Nephron (organoid): Measurements from ENCODE around the gene LPP.

Source experiments
- H3K27ac Mint-ChIP-seq, 3 experiments: 2 replicates each; pipeline ENCODE4 v1.8.0; 2020; ENCODE audit warnings: mixed read lengths in 3 of 3, mild to moderate bottlenecking in 2 of 3, moderate library complexity in 1 of 3
- H3K27me3 Mint-ChIP-seq: 2 replicates; pipeline ENCODE4 v1.8.0; 2021; ENCODE audit warnings: low read depth, mild to moderate bottlenecking, moderate library complexity, mixed read lengths
- H3K36me3 Mint-ChIP-seq: 2 replicates; pipeline ENCODE4 v1.8.0; 2020; ENCODE audit warnings: low read depth, mixed read lengths
- H3K4me1 Mint-ChIP-seq: 2 replicates; pipeline ENCODE4 v1.8.0; 2020; ENCODE audit warnings: mixed read lengths
- H3K4me3 Mint-ChIP-seq, 3 experiments: 2 replicates each; pipeline ENCODE4 v1.8.0; 2020; ENCODE audit warnings: mild to moderate bottlenecking in 3 of 3, mixed read lengths in 3 of 3, moderate library complexity in 2 of 3
- H3K9me3 Mint-ChIP-seq: 2 replicates; pipeline ENCODE4 v1.8.0; 2020; ENCODE audit warnings: mixed read lengths
- TF ChIP-seq, protein P1 (sequence below), 3 experiments: fragments of 200-600 bp; sonication (generic); IDR thresholded peaks; one replicate each; pipeline ENCODE4 v1.5.0; 2021; ENCODE audit warnings: antibody characterized with exemption in 3 of 3; ENCODE audit not compliant: unreplicated experiment in 3 of 3

The LPP gene

GRCh38 chr3:188223936-188224335 is 70.0 kb downstream of the LPP start:
- H3K4me3 Mint-ChIP-seq, result no peak overlapping the region
- no peaks in the 10 kb centered on the region for H3K27me3 Mint-ChIP-seq
- peaks cover 7% of the 10 kb centered on the region for H3K4me1 Mint-ChIP-seq

DNA sequence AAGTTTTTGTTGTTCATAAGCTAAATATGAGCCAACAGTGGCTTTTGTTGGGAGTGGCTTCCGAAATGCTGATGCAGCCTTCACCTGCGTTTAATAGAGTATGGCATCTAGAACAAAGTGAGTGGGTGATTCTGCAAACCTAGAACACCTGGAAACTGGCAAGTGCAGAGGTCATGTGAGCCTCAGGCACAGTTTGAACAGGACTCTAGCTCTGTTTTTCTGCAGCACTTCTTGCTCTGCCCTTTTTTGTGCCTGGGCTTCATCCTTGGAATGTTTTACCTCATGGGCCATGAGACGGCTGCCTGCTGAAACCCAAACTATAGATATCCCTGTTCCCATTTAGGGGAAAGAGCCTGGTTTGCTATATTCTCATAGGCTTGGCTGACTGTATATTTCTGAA is 73.5 kb downstream of the LPP start:
- no peaks in the 10 kb centered on the region for H3K9me3 Mint-ChIP-seq
- H3K4me1 Mint-ChIP-seq, result peaks cover 4% of the 10 kb centered on the region
- H3K27me3 Mint-ChIP-seq, result no peaks in the 10 kb centered on the region
- H3K36me3 Mint-ChIP-seq, result peaks cover 42% of the 10 kb centered on the region
- H3K4me3 Mint-ChIP-seq, result no peak overlapping the region
- TF ChIP-seq, protein P1, sequence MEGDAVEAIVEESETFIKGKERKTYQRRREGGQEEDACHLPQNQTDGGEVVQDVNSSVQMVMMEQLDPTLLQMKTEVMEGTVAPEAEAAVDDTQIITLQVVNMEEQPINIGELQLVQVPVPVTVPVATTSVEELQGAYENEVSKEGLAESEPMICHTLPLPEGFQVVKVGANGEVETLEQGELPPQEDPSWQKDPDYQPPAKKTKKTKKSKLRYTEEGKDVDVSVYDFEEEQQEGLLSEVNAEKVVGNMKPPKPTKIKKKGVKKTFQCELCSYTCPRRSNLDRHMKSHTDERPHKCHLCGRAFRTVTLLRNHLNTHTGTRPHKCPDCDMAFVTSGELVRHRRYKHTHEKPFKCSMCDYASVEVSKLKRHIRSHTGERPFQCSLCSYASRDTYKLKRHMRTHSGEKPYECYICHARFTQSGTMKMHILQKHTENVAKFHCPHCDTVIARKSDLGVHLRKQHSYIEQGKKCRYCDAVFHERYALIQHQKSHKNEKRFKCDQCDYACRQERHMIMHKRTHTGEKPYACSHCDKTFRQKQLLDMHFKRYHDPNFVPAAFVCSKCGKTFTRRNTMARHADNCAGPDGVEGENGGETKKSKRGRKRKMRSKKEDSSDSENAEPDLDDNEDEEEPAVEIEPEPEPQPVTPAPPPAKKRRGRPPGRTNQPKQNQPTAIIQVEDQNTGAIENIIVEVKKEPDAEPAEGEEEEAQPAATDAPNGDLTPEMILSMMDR (IDR thresholded peaks at IDR 0.05; ENCODE audit: unreplicated experiment in 3 of 3), result no peak
- H3K27ac Mint-ChIP-seq, result no peak overlapping the region

More at GRCh38 chr3:188223936-188224335, 70.0 kb downstream of the LPP start:
- Mint-ChIP-seq H3K36me3 (peaks cover 42% of the 10 kb centered on the region), H3K9me3 (no peaks in the 10 kb centered on the region), H3K27ac (no peak overlapping the region)
- TF ChIP-seq, protein P1 (IDR thresholded peaks at IDR 0.05; ENCODE audit: unreplicated experiment in 3 of 3), result no peak

GRCh38 chr3:188229177-188229576 is 75.2 kb downstream of the LPP start:
- Mint-ChIP-seq H3K4me1 (peaks cover 4% of the 10 kb centered on the region), H3K36me3 (peaks cover 37% of the 10 kb centered on the region), H3K9me3 (no peaks in the 10 kb centered on the region), H3K27ac (no peak overlapping the region), H3K4me3 (no peak overlapping the region), H3K27me3 (no peaks in the 10 kb centered on the region)
- TF ChIP-seq, protein P1 (IDR thresholded peaks at IDR 0.05; ENCODE audit: unreplicated experiment in 3 of 3), result no peak

DNA sequence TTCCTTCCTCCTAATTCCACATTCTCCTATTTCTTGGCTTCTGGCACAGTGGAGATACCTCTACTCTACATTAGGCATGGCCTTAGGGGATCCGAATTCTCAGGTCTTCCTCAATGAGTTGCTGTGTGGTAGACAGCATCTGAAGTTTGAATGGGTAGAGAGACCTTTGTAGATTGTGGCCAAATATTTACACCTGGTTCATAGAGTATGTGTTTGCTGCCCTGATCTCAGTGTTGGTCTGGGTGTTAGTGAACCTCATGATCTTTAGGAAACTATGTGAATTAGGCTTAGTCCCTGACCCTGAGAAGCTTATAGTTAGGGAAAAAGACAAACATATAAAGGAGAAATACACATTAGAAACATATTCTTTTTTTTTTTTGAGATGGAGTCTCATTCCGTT is 75.8 kb downstream of the LPP start:
- Mint-ChIP-seq H3K27ac (no peak overlapping the region), H3K36me3 (peaks cover 32% of the 10 kb centered on the region), H3K27me3 (no peaks in the 10 kb centered on the region), H3K4me1 (peaks cover 4% of the 10 kb centered on the region), H3K4me3 (no peak overlapping the region), H3K9me3 (no peaks in the 10 kb centered on the region)
- TF ChIP-seq, protein P1 (IDR thresholded peaks at IDR 0.05; ENCODE audit: unreplicated experiment in 3 of 3), result no peak

GRCh38 chr3:188230962-188231361 is 77.0 kb downstream of the LPP start:
- Mint-ChIP-seq H3K4me1 (peaks cover 4% of the 10 kb centered on the region), H3K27ac (no peak overlapping the region), H3K4me3 (no peak overlapping the region), H3K9me3 (no peaks in the 10 kb centered on the region), H3K36me3 (peaks cover 23% of the 10 kb centered on the region), H3K27me3 (no peaks in the 10 kb centered on the region)
- TF ChIP-seq, protein P1 (IDR thresholded peaks at IDR 0.05; ENCODE audit: unreplicated experiment in 3 of 3), result no peak

DNA sequence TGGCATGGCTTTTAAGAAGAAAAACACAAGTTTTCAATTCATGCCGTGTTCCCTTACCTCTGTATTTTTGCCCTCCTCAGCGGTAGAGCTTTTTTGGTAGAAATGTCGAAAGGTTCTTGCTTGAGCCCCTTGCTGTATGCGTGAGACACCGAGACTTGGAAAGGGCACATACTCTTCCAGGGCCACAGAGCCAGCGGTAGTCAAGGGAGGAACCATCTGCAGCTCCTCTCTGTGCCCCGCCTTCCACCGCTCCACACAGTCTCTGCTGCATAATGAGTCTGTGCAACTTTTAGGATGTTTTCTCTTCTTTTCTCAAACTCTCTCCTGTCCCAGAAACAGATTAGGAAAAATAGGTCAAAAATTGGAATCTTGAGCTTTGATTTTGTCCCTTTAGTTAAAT is 77.5 kb downstream of the LPP start:
- Mint-ChIP-seq H3K4me3 (no peak overlapping the region), H3K27me3 (no peaks in the 10 kb centered on the region), H3K9me3 (no peaks in the 10 kb centered on the region), H3K4me1 (peaks cover 4% of the 10 kb centered on the region), H3K27ac (no peak overlapping the region), H3K36me3 (peaks cover 21% of the 10 kb centered on the region)
- TF ChIP-seq, protein P1 (IDR thresholded peaks at IDR 0.05; ENCODE audit: unreplicated experiment in 3 of 3), result no peak
